Adrenal gland (tissue), 5 donors: ENCODE results near the gene MUCL1.

Experiments used
- CTCF ChIP-seq, 6 experiments: fragments of 450-650 bp in 4 of 6; fragments of 200-600 bp in 2 of 6; sonication (generic) in 1 of 6; IDR thresholded peaks; 1 replicate in 5 of 6; 2 replicates in 1 of 6; pipeline versions ENCODE4 v1.5.1 to v1.8.0; 2016 to 2021; ENCODE audit warnings: antibody characterized with exemption in 6 of 6, mild to moderate bottlenecking in 2 of 6, moderate library complexity in 1 of 6
- POLR2A ChIP-seq, 2 donors: fragments of 450-650 bp; IDR thresholded peaks; one replicate each; pipeline ENCODE4 v1.6.1; 2017; ENCODE audit warnings: antibody characterized with exemption in 2 of 2, mild to moderate bottlenecking in 2 of 2, moderate library complexity in 1 of 2
- donor health status: DM: no; HTN: no; CAD: no.

- no peak for TF ChIP-seq CTCF (IDR thresholded peaks at IDR 0.05)
- TF ChIP-seq POLR2A (IDR thresholded peaks at IDR 0.05): no peak
Observed at GRCh38 chr12:54870617-54871016, 16.3 kb downstream of the MUCL1 start.
